Glutamatergic neuron (in vitro differentiated cells): ENCODE measurements around the gene ZDHHC3. TPM values are rescaled to one million over a fixed set of nuclear protein-coding genes. Genes with fewer than 3 reads are reported as not detected.

Experiments used
- DNase-seq: peaks from one replicate; pipeline ENCODE4 v3.0.0; 2022
- H3K27ac Mint-ChIP-seq: one replicate; pipeline ENCODE4 v1.8.0; 2020; ENCODE audit warnings: mild to moderate bottlenecking, mixed read lengths, inconsistent platforms; ENCODE audit not compliant: unreplicated experiment
- H3K27me3 Mint-ChIP-seq: one replicate; pipeline ENCODE4 v1.8.0; 2020; ENCODE audit warnings: mild to moderate bottlenecking, moderate library complexity, mixed read lengths, inconsistent platforms; ENCODE audit not compliant: unreplicated experiment
- H3K36me3 Mint-ChIP-seq: one replicate; pipeline ENCODE4 v1.8.0; 2020; ENCODE audit warnings: mild to moderate bottlenecking, mixed read lengths, inconsistent platforms; ENCODE audit not compliant: unreplicated experiment
- H3K4me1 Mint-ChIP-seq: one replicate; pipeline ENCODE4 v1.8.0; 2020; ENCODE audit warnings: mild to moderate bottlenecking, low read depth, mixed read lengths, inconsistent platforms; ENCODE audit not compliant: unreplicated experiment
- H3K4me3 Mint-ChIP-seq: one replicate; pipeline ENCODE4 v1.8.0; 2020; ENCODE audit warnings: mild to moderate bottlenecking, mixed read lengths, inconsistent platforms; ENCODE audit not compliant: unreplicated experiment
- H3K9me3 Mint-ChIP-seq: one replicate; pipeline ENCODE4 v1.8.0; 2020; ENCODE audit warnings: mild to moderate bottlenecking, moderate library complexity, mixed read lengths, inconsistent platforms; ENCODE audit not compliant: unreplicated experiment
- CTCF ChIP-seq: fragments of 200-600 bp; sonication (generic); IDR thresholded peaks from one replicate; pipeline ENCODE4 v1.5.0; 2021; ENCODE audit not compliant: partially characterized antibody, unreplicated experiment
- total RNA-seq: library from RNA; stranded (reverse); fragmentation: NEBNext Ultra II Directional; extraction: Animal tissue kit (Norgen Biotek cat#: 25700); gene quantifications from one replicate; pipeline ENCODE4 v1.2.1, GENCODE V29; 2021; ENCODE audit not compliant: unreplicated experiment

The ZDHHC3 gene
- total RNA-seq, 1 donor from 2014 or later: 52.4 TPM

GRCh38 chr3:44887101-44887500 is 88.9 kb downstream of the ZDHHC3 start:
- TF ChIP-seq CTCF: no peak
- Mint-ChIP-seq H3K36me3 (no peaks in the 10 kb centered on the region), H3K27ac (no peak overlapping the region), H3K9me3 (peaks cover 6% of the 10 kb centered on the region), H3K4me1 (no peaks in the 10 kb centered on the region), H3K27me3 (peaks cover 1% of the 10 kb centered on the region), H3K4me3 (no peak overlapping the region)
- no peak for DNase-seq

- no peak for TF ChIP-seq CTCF
Measured at GRCh38 chr3:44886561-44886960, 89.4 kb downstream of the ZDHHC3 start.

GRCh38 chr3:44885618-44886017 is 90.4 kb downstream of the ZDHHC3 start:
- Mint-ChIP-seq H3K27me3 (peaks cover 1% of the 10 kb centered on the region), H3K36me3 (no peaks in the 10 kb centered on the region), H3K4me1 (no peaks in the 10 kb centered on the region), H3K4me3 (no peak overlapping the region), H3K9me3 (peaks cover 4% of the 10 kb centered on the region), H3K27ac (no peak overlapping the region)
- no peak for TF ChIP-seq CTCF
- no peak for DNase-seq

More at GRCh38 chr3:44886561-44886960, 89.4 kb downstream of the ZDHHC3 start:
- no peak for DNase-seq
- no peak overlapping the region for H3K4me3 Mint-ChIP-seq
- H3K4me1 Mint-ChIP-seq: no peaks in the 10 kb centered on the region
- no peak overlapping the region for H3K27ac Mint-ChIP-seq
- no peaks in the 10 kb centered on the region for H3K36me3 Mint-ChIP-seq
- H3K27me3 Mint-ChIP-seq: peaks cover 1% of the 10 kb centered on the region
- H3K9me3 Mint-ChIP-seq: peaks cover 6% of the 10 kb centered on the region

GRCh38 chr3:44883999-44884431 is 92.0 kb downstream of the ZDHHC3 start:
- Mint-ChIP-seq H3K27me3 (peaks cover 4% of the 10 kb centered on the region), H3K9me3 (peaks cover 2% of the 10 kb centered on the region), H3K4me1 (no peaks in the 10 kb centered on the region), H3K27ac (no peak overlapping the region), H3K4me3 (no peak overlapping the region), H3K36me3 (no peaks in the 10 kb centered on the region)
- no peak for TF ChIP-seq CTCF
- DNase-seq: no peak

- no peak for TF ChIP-seq CTCF
- Mint-ChIP-seq H3K4me1 (no peaks in the 10 kb centered on the region), H3K4me3 (no peak overlapping the region), H3K27me3 (peaks cover 4% of the 10 kb centered on the region), H3K36me3 (no peaks in the 10 kb centered on the region), H3K9me3 (peaks cover 2% of the 10 kb centered on the region), H3K27ac (no peak overlapping the region)
- DNase-seq: no peak
Measured at GRCh38 chr3:44883213-44883955, 92.6 kb downstream of the ZDHHC3 start.
